K562 (cell line): ENCODE measurements around the gene PRR29. TPM values are rescaled to one million over a fixed set of nuclear protein-coding genes. Genes with fewer than 3 reads are reported as not detected.

Experiments
- AFF4 ChIP-seq: sonication (generic); formaldehyde crosslinking; IDR thresholded peaks from 2 replicates; pipeline ENCODE4 v1.8.0; 2023; ENCODE audit warnings: mild to moderate bottlenecking, missing genetic modification reagents
- ZNF143 ChIP-seq: sonication (generic); formaldehyde crosslinking; IDR thresholded peaks from 2 replicates; pipeline ENCODE4 v1.9.0; 2022; ENCODE audit warnings: mild to moderate bottlenecking, missing genetic modification reagents
- ZNF23 ChIP-seq: fragments of 250-450 bp; sonication (Bioruptor Pico); IDR thresholded peaks from 2 replicates; pipeline ENCODE4 v1.4.0; 2020; ENCODE audit warnings: mild to moderate bottlenecking
- ZNF507 ChIP-seq: conservative IDR thresholded peaks from 2 replicates; pipeline ENCODE4 v1.6.1; 2017; ENCODE audit warnings: missing genetic modification characterization, missing compliant biosample characterization
- ZSCAN29 ChIP-seq: fragments of 450-650 bp; IDR thresholded peaks from 2 replicates; pipeline ENCODE4 v1.6.1; 2017
- polyA plus RNA-seq, 8 experiments: library from polyadenylated mRNA; depleted of rRNA in 4 of 8; stranded (reverse) in 5 of 8; unstranded in 3 of 8; fragments of >200 nt; fragmentation: Nextera tagmentation in 2 of 8; fragmentation: Illumina TruSeq in 1 of 8; extraction: Ambion mirVana in 2 of 8; extraction: Trizol in 1 of 8; gene quantifications; 2 replicates each; pipeline versions ENCODE4 v1.2.1 to v1.2.3, GENCODE V29; 2011 to 2014; ENCODE audit warnings: inconsistent platforms in 1 of 8, missing spikeins in 1 of 8
- total RNA-seq, 7 experiments: library from RNA; depleted of rRNA in 6 of 7; stranded (reverse); fragments of >200 nt in 6 of 7; fragmentation: Illumina TruSeq in 2 of 7; extraction: Trizol in 2 of 7; gene quantifications; 2 replicates each; pipeline versions ENCODE4 v1.2.1 to v1.2.3, GENCODE V29; 2011 to 2021; ENCODE audit warnings: low replicate concordance in 1 of 7
- TF ChIP-seq, protein P1 (sequence below): fragments of 250-450 bp; sonication (Bioruptor Pico); IDR thresholded peaks from 2 replicates; pipeline ENCODE4 v1.8.0; 2022; ENCODE audit warnings: inconsistent platforms
- TF ChIP-seq, protein P2 (sequence below): fragments of 450-650 bp; IDR thresholded peaks from one replicate; pipeline ENCODE4 v1.6.1; 2018; ENCODE audit warnings: mild to moderate bottlenecking, moderate library complexity; ENCODE audit not compliant: partially characterized antibody

The PRR29 gene
- total and polyA plus RNA-seq, 9 of the 15 experiments (the other 6 are each of a cell fraction or from before 2014, with no cell fraction given) = 0.08 to 0.58 (median 0.15) TPM; not detected in 5

GRCh38 chr17:63975541-63976092 is 22.5 kb upstream of the PRR29 start (continued):
- TF ChIP-seq ZNF507 (tag) (no peak), AFF4 (CRISPR knock-in tag) (no peak), ZSCAN29 (no peak), ZNF23 (CRISPR knock-in tag) (no peak), ZNF143 (CRISPR knock-in tag) (no peak)
- TF ChIP-seq, protein P1, sequence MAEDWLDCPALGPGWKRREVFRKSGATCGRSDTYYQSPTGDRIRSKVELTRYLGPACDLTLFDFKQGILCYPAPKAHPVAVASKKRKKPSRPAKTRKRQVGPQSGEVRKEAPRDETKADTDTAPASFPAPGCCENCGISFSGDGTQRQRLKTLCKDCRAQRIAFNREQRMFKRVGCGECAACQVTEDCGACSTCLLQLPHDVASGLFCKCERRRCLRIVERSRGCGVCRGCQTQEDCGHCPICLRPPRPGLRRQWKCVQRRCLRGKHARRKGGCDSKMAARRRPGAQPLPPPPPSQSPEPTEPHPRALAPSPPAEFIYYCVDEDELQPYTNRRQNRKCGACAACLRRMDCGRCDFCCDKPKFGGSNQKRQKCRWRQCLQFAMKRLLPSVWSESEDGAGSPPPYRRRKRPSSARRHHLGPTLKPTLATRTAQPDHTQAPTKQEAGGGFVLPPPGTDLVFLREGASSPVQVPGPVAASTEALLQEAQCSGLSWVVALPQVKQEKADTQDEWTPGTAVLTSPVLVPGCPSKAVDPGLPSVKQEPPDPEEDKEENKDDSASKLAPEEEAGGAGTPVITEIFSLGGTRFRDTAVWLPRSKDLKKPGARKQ (CRISPR knock-in tag) = no peak
- TF ChIP-seq, protein P2, sequence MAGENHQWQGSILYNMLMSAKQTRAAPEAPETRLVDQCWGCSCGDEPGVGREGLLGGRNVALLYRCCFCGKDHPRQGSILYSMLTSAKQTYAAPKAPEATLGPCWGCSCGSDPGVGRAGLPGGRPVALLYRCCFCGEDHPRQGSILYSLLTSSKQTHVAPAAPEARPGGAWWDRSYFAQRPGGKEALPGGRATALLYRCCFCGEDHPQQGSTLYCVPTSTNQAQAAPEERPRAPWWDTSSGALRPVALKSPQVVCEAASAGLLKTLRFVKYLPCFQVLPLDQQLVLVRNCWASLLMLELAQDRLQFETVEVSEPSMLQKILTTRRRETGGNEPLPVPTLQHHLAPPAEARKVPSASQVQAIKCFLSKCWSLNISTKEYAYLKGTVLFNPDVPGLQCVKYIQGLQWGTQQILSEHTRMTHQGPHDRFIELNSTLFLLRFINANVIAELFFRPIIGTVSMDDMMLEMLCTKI = no peak
